ENCODE measurements around the gene ADPRM. TPM values are rescaled to one million over a fixed set of nuclear protein-coding genes. Genes with fewer than 3 reads are reported as not detected.

ADPRM gene
- total RNA-seq, 4 donors from 2014 or later, result 5.2 to 39.2 (median 26.5) TPM

Other genes starting within 250 kb of the ADPRM start
- under 1 TPM in 2 of 4 donors, not detected in 2; 0.04 to 0.36 TPM for gene MYH4, start 228.0 kb upstream of the ADPRM start, total RNA-seq
- 1,000 to 10,000 TPM; 1,190 to 2,066 (median 1,615) TPM for gene MYH1, start 179.1 kb upstream of the ADPRM start, total RNA-seq
- 1,000 to 10,000 TPM in 1 of 4 donors, 100 to 1,000 TPM in 2, 10 to 100 TPM in 1; 77.8 to 4,245 (median 724) TPM for gene MYH2, start 147.9 kb upstream of the ADPRM start, total RNA-seq
- 10 to 100 TPM in 1 of 4 donors, 1 to 10 TPM in 3; 1.5 to 17.6 (median 5.3) TPM for gene MYH3, start 40.3 kb upstream of the ADPRM start, total RNA-seq
- 10 to 100 TPM; 16.7 to 27.3 (median 22.8) TPM for gene SCO1, start 61 bp upstream of the ADPRM start, total RNA-seq
- 1 to 10 TPM; 3.7 to 8.6 (median 3.9) TPM for gene TMEM220, start 32.4 kb downstream of the ADPRM start, total RNA-seq
- under 1 TPM in 1 of 4 donors, not detected in 3; 0.22 TPM for gene TMEM238L, start 106.5 kb downstream of the ADPRM start, total RNA-seq
- not detected for gene PIRT, start 140.5 kb downstream of the ADPRM start, total RNA-seq

Data from gastrocnemius medialis (tissue), 4 donors.